K562 (cell line): ENCODE data around the gene PTPN9. TPM values are rescaled to one million over a fixed set of nuclear protein-coding genes. Genes with fewer than 3 reads are reported as not detected.
"Not testable (repeated sequence)": the region's sequence is repeated elsewhere in the genome, so short reads cannot be mapped to it uniquely, and the experiment has no call there.

Experiments used
- ATAC-seq: fragments of 200-7000 bp; cut with Tn5 transposase; 3 replicates; pipeline ENCODE4 v1.9.1; 2020; ENCODE audit warnings: moderate library complexity
- BruUV-seq: library from RNA; stranded (reverse); fragments of 400-500 nt; replicated peaks from 2 replicates; lab custom pipeline; 2021; lab: Mats Ljungman, UMichigan
- CTCF ChIA-PET: fragments of 300-600 bp; formaldehyde crosslinking; extraction: SDS; loops from one replicate; lab custom pipeline; 2021; ENCODE audit warnings: low intra/inter-chr PET ratio; lab: Yijun Ruan, JAX
- POLR2A ChIA-PET: fragments of 300-600, 350-650 bp; sonication (Branson Sonifier 250); formaldehyde crosslinking; extraction: SDS; loops from one replicate; lab custom pipeline; 2021; ENCODE audit warnings: antibody characterized with exemption, inconsistent platforms; lab: Yijun Ruan, JAX
- DNase-seq, 4 experiments: peaks; one replicate each; pipeline versions ENCODE4 v3.0.0 to v3.0.0-alpha.2; 2011 to 2018; ENCODE audit warnings: low spot score in 3 of 4, mixed read lengths in 3 of 4; ENCODE audit errors: extremely low read depth in 1 of 4
- FAIRE-seq: peaks from 2 replicates; lab custom pipeline; 2011; peaks lifted over from hg19 to GRCh38; lab: Jason Lieb, UNC
- H2AFZ ChIP-seq: 2 replicates; pipeline ENCODE4 v1.6.0; 2011; ENCODE audit warnings: low read depth, low read length, control low read depth, inconsistent platforms
- H3K27ac ChIP-seq: fragments of 200-600 bp; 3 replicates; pipeline ENCODE4 v1.8.0; 2011; ENCODE audit warnings: low read depth, mild to moderate bottlenecking, control low read depth, inconsistent platforms, low read length, moderate library complexity, mixed read lengths; ENCODE audit errors: extremely low read depth
- H3K27me3 ChIP-seq, 2 experiments: fragments of 300-600 bp in 1 of 2; 2 replicates in 1 of 2; 3 replicates in 1 of 2; pipeline versions ENCODE4 v1.6.0 to v1.8.0; 2011; ENCODE audit warnings: inconsistent platforms in 2 of 2, low read length in 2 of 2, mild to moderate bottlenecking in 1 of 2, mixed read lengths in 1 of 2, moderate library complexity in 1 of 2; ENCODE audit not compliant: control insufficient read depth in 2 of 2, insufficient read depth in 2 of 2
- H3K36me3 ChIP-seq: fragments of 300-600 bp; 3 replicates; pipeline ENCODE4 v1.8.0; 2011; ENCODE audit warnings: mild to moderate bottlenecking, low read length, inconsistent platforms; ENCODE audit not compliant: control insufficient read depth, insufficient read depth
- H3K4me1 ChIP-seq, 2 experiments: fragments of 200-600 bp in 1 of 2; replicated peaks in 1 of 2; 2 replicates in 1 of 2; 3 replicates in 1 of 2; pipeline versions ENCODE4 v1.5.1 to v1.8.0; 2011; ENCODE audit warnings: inconsistent platforms in 2 of 2, low read length in 2 of 2, mild to moderate bottlenecking in 1 of 2, mixed read lengths in 1 of 2, moderate library complexity in 1 of 2; ENCODE audit not compliant: control insufficient read depth in 2 of 2, insufficient read depth in 2 of 2
- H3K4me2 ChIP-seq: 2 replicates; pipeline ENCODE4 v1.6.1; 2011; ENCODE audit warnings: low read length, control low read depth, inconsistent platforms, mixed read lengths; ENCODE audit not compliant: insufficient read depth
- H3K4me3 ChIP-seq: fragments of 200-600 bp; sonication (generic), shearing (Covaris generic); 2 replicates; pipeline ENCODE4 v1.5.1; 2016; ENCODE audit warnings: control low read depth, inconsistent platforms
- H3K79me2 ChIP-seq: fragments of 200-600 bp; 3 replicates; pipeline ENCODE4 v1.8.0; 2011; ENCODE audit warnings: low read length, inconsistent platforms; ENCODE audit not compliant: control insufficient read depth, insufficient read depth
- H3K9ac ChIP-seq, 2 experiments: 2 replicates each; pipeline versions ENCODE4 v1.6.0 to v1.6.1; 2011; ENCODE audit warnings: low read depth in 2 of 2, low read length in 2 of 2, control low read depth in 1 of 2, inconsistent platforms in 1 of 2, mild to moderate bottlenecking in 1 of 2, mixed read lengths in 1 of 2; ENCODE audit not compliant: insufficient read depth in 1 of 2
- H3K9me1 ChIP-seq: one replicate; pipeline ENCODE4 v1.6.0; 2011; ENCODE audit warnings: inconsistent platforms, mild to moderate bottlenecking, low read length, moderate library complexity; ENCODE audit not compliant: control insufficient read depth, insufficient read depth
- H3K9me3 ChIP-seq: replicated peaks from 2 replicates; pipeline ENCODE4 v1.5.1; 2011; ENCODE audit warnings: low read depth, low read length, inconsistent platforms; ENCODE audit not compliant: control insufficient read depth, insufficient read depth
- H4K20me1 ChIP-seq: replicated peaks from 2 replicates; pipeline ENCODE4 v1.6.1; 2011; ENCODE audit warnings: low read length, inconsistent platforms, mixed read lengths; ENCODE audit not compliant: control insufficient read depth, insufficient read depth
- FOXP1 ChIP-seq: sonication (generic); formaldehyde crosslinking; IDR thresholded peaks from 2 replicates; pipeline ENCODE4 v1.8.0; 2022; ENCODE audit warnings: mild to moderate bottlenecking, missing genetic modification reagents
- MAFF ChIP-seq: IDR thresholded peaks from 2 replicates; pipeline ENCODE4 v1.6.1; 2012; ENCODE audit warnings: low read length, improper control_type of control experiment
- SREBF1 ChIP-seq: fragments of 150-350 bp; IDR thresholded peaks from 2 replicates; pipeline ENCODE4 v1.6.1; 2014; ENCODE audit warnings: antibody characterized with exemption, low read depth, low read length, borderline replicate concordance
- SRSF3 ChIP-seq: fragments of 200-400 bp; formaldehyde crosslinking; IDR thresholded peaks from 2 replicates; pipeline ENCODE4 v1.6.1; 2016; ENCODE audit warnings: mild to moderate bottlenecking, low read length, moderate library complexity; ENCODE audit not compliant: insufficient read depth
- ZNF695 ChIP-seq: fragments of 450-650 bp; formaldehyde crosslinking; IDR thresholded peaks from 2 replicates; pipeline ENCODE4 v1.4.0; 2020; ENCODE audit warnings: mild to moderate bottlenecking, moderate library complexity
- WGBS: fragments of 100-300 bp; shearing (Covaris generic); methylation state at CpG from one replicate; pipeline ENCODE4 v1.1.6; 2016; ENCODE audit warnings: low coverage, mixed read lengths; ENCODE audit not compliant: insufficient coverage; ENCODE audit errors: missing lambda C conversion rate; 5-methylcytosine and 5-hydroxymethylcytosine counted together
- in situ Hi-C: fragments of 300-500 bp; cut with MboI; formaldehyde crosslinking; loops from 4 replicates; pipeline ENCODE4 v1.15.0; 2018; ENCODE audit warnings: inconsistent platforms, mixed read lengths
- intact Hi-C: fragments of 100-400 bp; cut with micrococcal nuclease; formaldehyde crosslinking; loops from 2 replicates; pipeline ENCODE4 v1.14.2; 2022
- polyA plus RNA-seq, 8 experiments: library from polyadenylated mRNA; depleted of rRNA in 4 of 8; stranded (reverse) in 5 of 8; unstranded in 3 of 8; fragments of >200 nt; fragmentation: Nextera tagmentation in 2 of 8; fragmentation: Illumina TruSeq in 1 of 8; extraction: Ambion mirVana in 2 of 8; extraction: Trizol in 1 of 8; gene quantifications; 2 replicates each; pipeline versions ENCODE4 v1.2.1 to v1.2.3, GENCODE V29; 2011 to 2014; ENCODE audit warnings: inconsistent platforms in 1 of 8, missing spikeins in 1 of 8
- total RNA-seq, 7 experiments: library from RNA; depleted of rRNA in 6 of 7; stranded (reverse); fragments of >200 nt in 6 of 7; fragmentation: Illumina TruSeq in 2 of 7; extraction: Trizol in 2 of 7; gene quantifications; 2 replicates each; pipeline versions ENCODE4 v1.2.1 to v1.2.3, GENCODE V29; 2011 to 2021; ENCODE audit warnings: low replicate concordance in 1 of 7
- TF ChIP-seq, protein P1 (sequence below), 2 experiments: fragments of 450-650 bp; formaldehyde crosslinking in 1 of 2; IDR thresholded peaks; 2 replicates each; pipeline versions ENCODE4 v1.4.0 to v1.6.1; 2014 to 2020; ENCODE audit warnings: mild to moderate bottlenecking in 2 of 2, borderline replicate concordance in 1 of 2, low read depth in 1 of 2
- TF ChIP-seq, protein P2 (sequence below): fragments of 450-650 bp; formaldehyde crosslinking; IDR thresholded peaks from 2 replicates; pipeline ENCODE4 v1.4.0; 2020; ENCODE audit warnings: mild to moderate bottlenecking, mixed read lengths

PTPN9 gene
- total and polyA plus RNA-seq, 9 of the 15 experiments (the other 6 are each of a cell fraction or from before 2014, with no cell fraction given) = 5.0 to 24.0 (median 14.2) TPM

DNA sequence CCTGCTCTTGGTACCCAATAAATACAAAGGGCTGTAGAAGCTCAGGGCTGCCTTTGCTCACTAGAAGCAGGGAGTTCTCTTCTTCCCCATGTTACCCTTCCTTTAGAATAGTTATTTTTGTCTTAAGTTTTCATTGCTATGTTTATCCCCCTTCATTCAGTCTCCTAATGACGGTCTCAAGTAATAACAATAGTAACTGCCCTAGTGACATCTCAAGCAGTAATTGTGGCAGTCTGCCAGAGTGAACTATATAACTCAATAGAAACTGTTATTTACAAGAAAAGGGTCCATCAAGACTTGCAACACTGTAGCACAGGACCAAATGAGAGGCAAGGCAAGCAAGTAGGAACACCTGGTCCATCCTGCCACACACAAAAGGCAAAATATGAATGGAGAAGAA lies 95.2 kb downstream of the PTPN9 start (continued):
- TF ChIP-seq, protein P1, sequence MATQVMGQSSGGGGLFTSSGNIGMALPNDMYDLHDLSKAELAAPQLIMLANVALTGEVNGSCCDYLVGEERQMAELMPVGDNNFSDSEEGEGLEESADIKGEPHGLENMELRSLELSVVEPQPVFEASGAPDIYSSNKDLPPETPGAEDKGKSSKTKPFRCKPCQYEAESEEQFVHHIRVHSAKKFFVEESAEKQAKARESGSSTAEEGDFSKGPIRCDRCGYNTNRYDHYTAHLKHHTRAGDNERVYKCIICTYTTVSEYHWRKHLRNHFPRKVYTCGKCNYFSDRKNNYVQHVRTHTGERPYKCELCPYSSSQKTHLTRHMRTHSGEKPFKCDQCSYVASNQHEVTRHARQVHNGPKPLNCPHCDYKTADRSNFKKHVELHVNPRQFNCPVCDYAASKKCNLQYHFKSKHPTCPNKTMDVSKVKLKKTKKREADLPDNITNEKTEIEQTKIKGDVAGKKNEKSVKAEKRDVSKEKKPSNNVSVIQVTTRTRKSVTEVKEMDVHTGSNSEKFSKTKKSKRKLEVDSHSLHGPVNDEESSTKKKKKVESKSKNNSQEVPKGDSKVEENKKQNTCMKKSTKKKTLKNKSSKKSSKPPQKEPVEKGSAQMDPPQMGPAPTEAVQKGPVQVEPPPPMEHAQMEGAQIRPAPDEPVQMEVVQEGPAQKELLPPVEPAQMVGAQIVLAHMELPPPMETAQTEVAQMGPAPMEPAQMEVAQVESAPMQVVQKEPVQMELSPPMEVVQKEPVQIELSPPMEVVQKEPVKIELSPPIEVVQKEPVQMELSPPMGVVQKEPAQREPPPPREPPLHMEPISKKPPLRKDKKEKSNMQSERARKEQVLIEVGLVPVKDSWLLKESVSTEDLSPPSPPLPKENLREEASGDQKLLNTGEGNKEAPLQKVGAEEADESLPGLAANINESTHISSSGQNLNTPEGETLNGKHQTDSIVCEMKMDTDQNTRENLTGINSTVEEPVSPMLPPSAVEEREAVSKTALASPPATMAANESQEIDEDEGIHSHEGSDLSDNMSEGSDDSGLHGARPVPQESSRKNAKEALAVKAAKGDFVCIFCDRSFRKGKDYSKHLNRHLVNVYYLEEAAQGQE (IDR thresholded peaks at IDR 0.05; ENCODE audit: borderline replicate concordance) = no peak
- TF ChIP-seq, protein P1 (CRISPR knock-in tag; IDR thresholded peaks at IDR 0.05; ENCODE audit: low read depth) = no peak
- no peak for TF ChIP-seq ZNF695 (CRISPR knock-in tag)
- TF ChIP-seq SREBF1 = no peak
- TF ChIP-seq SRSF3 = no peak
- TF ChIP-seq MAFF = no peak
- TF ChIP-seq, protein P2, sequence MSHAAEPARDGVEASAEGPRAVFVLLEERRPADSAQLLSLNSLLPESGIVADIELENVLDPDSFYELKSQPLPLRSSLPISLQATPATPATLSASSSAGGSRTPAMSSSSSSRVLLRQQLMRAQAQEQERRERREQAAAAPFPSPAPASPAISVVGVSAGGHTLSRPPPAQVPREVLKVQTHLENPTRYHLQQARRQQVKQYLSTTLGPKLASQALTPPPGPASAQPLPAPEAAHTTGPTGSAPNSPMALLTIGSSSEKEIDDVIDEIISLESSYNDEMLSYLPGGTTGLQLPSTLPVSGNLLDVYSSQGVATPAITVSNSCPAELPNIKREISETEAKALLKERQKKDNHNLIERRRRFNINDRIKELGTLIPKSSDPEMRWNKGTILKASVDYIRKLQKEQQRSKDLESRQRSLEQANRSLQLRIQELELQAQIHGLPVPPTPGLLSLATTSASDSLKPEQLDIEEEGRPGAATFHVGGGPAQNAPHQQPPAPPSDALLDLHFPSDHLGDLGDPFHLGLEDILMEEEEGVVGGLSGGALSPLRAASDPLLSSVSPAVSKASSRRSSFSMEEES = no peak
- no peak for TF ChIP-seq FOXP1 (CRISPR knock-in tag)

DNA sequence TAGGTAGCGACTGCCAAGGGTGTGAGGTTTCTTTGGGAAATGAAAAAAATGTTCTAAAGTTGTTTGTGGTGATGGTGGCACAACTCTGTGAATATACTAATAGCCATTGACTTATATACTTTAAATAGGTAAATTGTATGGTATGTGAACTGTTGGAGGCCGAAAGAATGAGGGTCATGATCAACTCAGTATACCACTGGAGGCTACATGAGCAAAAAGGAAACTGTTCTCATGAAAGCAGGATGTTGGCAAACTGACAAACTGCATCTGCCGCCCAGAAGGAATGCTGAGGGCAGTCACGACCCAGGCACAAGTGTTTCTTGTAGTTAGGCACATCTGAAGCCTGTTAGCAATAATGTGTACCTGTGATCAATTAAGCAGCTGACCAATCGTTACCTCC lies 95.6 kb downstream of the PTPN9 start:
- H3K4me3 ChIP-seq, H3K27ac ChIP-seq, H3K79me2 ChIP-seq, H3K9ac ChIP-seq, FAIRE-seq, H3K9me3 ChIP-seq, ATAC-seq, in situ Hi-C loops, H2AFZ ChIP-seq, DNase-seq, intact Hi-C loops, BruUV-seq, H3K4me1 ChIP-seq, H3K4me2 ChIP-seq, POLR2A ChIA-PET, H4K20me1 ChIP-seq, H3K9me1 ChIP-seq, CTCF ChIA-PET, H3K27me3 ChIP-seq: not testable (repeated sequence)
- H3K36me3 ChIP-seq = peaks cover 13% of the 10 kb centered on the region; the same call in 2 of the 3 replicates
- WGBS = 60% methylated on average over 5 of the region's 5 CpGs
